ENCODE data around the gene SCFD2.

GRCh38 chr4:52868133-52868532, 497.7 kb downstream of the SCFD2 start:
- TF ChIP-seq CTCF (IDR thresholded peaks at IDR 0.05; ENCODE audit: borderline replicate concordance, extremely low read depth, low read length, poor library complexity, severe bottlenecking) (no peak), EZH2 (IDR thresholded peaks at IDR 0.05; ENCODE audit: borderline replicate concordance, low read depth, low read length, severe bottlenecking) (no peak)

Measured in DND-41 (cell line).